Measurements from ENCODE around the gene MORF4L1.
"Not testable (repeated sequence)": the region's sequence is repeated elsewhere in the genome, so short reads cannot be mapped to it uniquely, and the experiment has no call there.

Gene MORF4L1

DNA sequence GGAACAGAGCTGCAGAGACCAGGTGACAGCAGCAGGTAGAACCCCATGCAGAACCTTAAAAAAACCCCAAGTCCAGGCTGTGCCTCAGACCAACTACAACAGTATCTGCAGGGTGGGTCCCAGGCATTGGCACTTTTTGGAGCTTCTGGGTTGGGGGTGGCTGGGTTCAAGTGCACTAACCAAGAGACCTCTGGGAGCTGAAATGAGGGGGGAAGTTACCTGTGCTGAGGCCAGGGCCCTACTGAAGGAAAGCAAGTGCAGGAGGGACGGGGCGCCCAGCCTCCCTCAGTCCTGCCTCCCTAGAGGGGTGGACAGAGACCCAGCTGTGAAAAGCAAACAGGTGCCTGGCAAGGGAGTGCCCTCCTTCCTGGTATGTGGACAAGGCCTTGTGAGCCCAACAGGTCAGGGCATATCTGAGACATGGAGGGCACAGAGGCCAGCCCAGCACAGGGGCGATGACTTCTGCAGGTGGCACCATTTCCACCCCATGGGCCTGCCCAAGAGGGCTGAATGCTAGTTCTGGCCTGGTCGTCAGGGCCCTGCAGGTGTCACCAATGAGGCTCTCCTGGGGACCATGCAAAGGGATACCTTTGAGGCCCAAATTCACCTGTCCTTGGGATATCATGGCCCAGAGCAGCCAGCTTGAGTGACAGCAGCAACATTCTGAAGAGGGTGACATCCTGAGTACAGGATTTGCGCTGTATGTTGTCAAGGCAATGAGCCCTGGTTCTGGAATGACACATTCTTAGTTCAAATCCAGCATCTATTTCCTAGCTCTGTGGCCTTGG, 53.5 kb downstream of the MORF4L1 start:
- DNase-seq (ENCODE audit: low read depth, low spot score), result no peak

DNA sequence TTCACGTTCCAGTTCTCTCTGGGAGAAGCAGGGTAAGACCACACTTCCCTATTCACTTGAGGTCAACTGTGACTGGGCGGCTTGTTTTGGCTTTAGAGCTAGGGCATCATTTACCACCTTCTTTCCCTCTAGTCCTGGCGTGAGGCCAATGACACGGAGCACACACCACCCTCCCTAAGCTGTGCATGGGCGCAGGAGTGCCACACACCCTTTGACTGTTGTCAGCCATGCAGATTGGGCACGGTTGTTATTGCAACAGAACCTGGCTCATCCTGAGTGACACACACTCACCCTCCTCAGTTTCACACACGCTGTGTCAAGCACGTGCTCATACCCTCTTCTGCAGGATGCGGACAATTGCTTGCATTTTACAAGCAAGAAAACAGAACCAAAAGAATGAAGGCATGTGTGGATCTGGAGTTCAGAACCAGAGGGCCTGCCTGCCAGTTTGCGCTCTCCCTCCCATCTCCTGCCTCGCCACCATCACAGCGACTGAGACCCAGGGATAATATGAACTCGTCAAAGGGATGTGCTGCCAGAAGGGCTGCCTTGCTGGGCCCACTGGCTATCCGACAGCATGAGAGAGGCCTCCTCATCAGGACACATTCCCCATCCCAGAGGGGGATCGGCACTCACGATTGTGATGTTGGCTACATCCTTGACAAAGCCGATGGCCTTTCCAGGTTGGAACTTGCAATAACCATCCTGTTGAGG, 54.5 kb downstream of the MORF4L1 start:
- DNase-seq (ENCODE audit: low read depth, low spot score), result no peak

DNA sequence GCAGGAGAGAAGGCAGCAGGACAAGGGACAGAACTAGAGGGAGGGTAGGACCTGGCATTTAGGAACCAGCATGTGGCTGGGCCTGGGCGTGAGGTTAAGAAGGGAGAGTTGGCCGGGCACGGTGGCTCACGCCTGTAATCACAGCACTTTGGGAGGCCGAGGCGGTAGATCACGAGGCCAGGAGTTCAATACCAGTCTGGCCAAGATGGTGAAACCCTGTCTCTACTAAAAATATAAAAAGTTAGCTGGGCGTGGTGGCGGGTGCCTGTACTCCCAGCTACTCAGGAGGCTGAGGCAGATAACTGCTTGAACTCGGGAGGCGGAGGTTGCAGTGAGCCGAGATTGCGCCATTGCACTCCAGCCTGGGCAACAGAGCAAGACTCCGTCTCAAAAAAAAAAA, 55.5 kb downstream of the MORF4L1 start:
- DNase-seq (ENCODE audit: low read depth, low spot score), result not testable (repeated sequence)

DNA sequence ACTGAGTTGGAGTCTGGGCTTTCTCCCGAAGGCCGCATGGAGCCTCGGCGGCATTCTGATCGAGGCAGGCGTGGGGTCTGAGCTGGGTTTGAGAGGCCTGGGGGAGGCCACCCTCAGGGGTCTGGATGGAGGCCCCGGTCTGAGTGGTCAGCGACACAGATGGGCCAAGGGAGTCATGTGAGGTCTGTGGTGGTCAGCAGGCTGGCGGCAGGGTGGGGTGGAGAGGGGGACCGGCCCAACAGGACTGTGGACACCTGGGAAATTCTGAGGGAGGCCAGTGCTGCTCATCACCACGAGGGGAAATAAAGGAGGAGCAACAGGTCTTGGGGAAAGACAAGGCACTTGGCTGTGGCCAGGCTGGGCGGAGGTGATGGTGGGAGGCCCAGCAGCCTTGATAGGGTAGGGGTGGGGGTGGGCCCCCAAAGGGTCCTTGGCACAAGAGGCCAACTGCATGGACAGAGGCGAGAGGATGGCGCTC, 56.0 kb downstream of the MORF4L1 start:
- no peak for DNase-seq (ENCODE audit: low read depth, low spot score)

DNA sequence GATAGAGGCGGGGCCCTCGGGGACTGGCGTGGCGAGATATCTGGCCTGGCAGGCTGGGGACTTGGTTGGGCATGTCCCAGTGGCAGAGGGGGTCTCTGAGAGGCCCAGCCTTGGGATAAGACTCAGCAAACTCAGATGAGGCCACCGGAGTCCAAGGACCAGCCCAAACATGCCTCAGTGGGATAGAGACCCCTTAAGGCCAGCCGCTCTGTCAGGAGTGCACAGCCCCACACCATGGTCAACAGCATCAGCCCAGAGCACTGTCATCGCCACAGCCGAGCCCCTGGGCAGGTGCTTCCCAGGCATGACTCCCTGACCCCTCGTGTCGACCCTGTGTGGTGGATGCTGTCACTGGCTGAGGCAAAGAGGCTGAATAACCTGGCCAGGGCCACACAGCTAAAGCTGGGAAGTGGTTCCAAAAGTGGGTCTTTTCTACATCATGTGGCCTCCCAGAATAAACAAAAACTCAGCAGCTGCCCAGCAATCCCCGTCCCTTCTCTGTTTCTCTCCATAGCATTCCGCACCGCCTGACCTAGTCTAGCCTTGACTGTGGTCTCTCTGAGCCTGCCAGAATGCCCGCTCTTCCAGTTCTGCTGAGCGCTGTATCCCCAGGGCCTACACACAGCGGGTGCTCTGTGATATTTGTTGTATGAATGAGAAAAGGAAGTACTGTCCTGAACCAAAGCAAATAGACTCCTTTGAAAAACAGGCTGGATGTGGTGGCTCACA, 57.0 kb downstream of the MORF4L1 start:
- no peak for DNase-seq (ENCODE audit: low read depth, low spot score)

DNA sequence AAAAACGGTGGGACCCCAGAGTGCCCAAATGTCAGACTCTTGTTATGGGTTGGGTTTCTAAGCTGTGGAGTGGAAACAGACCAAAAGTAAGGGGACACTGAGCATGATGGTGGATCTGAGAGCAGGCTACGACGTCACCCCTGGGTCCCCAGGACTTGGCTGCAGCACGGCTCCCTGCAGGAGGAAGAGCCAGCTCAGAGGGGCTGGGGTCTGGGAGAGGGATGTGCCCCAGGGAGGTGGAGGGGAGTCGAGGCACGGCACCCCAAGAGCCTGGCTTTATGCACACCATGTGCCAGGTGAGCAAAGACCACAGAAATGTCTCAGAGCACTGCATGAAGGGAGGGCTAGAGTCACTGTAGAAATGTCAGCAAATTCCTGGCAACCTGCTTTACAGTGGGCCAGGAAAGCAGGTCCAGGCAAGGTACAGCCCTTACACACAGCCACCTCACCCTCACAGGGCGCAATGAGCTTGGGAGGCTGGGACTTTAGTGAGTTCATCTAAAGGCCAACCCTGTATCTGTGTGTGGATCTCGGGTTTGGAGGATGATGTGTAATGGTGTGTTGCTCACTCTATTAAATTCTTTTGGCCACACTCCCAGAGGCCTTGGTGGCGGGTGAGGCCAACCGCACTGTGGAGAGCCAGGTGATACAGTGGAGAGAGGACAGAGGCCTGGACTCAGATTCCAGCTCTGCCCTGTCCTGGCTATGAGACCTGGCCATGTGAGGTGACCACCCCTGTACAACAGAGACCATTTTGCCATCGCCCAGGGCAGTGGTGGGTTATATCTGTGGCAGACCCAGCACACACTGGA, 58.1 kb downstream of the MORF4L1 start:
- no peak for DNase-seq (ENCODE audit: low read depth, low spot score)

DNA sequence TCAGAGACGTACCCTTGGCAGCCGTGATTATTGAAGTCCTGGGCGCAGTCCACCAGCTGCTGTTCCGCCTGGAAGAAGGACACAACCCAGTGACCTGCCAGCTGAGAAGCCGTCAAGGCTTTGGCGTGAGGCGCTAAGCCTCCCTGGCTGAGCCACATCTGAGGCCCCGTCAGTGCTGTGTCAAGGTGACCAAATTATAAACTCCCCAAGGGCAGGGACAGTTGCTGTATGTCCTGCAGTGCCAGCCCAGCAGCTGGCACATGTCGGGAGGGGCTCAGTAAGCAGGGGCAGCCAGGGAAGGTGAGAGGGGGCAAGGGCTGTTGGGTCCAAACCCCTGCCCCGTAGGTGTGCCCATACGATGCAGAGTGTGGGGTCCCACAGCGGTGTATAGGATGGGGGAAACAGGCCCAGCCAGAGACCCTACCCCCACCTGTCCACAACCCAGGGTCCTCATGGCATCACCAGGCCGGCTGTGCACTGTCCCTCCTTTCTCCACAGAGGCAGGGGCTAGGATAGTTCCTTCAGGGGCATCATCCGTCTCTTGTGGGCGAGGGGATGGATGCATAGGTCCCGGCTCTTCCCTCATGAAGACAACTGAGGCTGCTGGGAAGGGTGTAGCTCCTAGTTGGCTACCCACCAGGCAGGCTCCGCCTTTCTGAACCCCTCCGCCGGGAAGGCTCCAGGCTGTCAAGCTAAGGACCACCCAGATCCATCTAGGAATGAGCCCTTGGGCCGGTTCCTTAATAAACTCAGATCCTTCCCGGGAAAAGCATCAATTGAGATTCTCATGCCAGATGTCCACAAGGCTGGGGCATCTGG, 59.0 kb downstream of the MORF4L1 start:
- no peak for DNase-seq (ENCODE audit: low read depth, low spot score)

DNA sequence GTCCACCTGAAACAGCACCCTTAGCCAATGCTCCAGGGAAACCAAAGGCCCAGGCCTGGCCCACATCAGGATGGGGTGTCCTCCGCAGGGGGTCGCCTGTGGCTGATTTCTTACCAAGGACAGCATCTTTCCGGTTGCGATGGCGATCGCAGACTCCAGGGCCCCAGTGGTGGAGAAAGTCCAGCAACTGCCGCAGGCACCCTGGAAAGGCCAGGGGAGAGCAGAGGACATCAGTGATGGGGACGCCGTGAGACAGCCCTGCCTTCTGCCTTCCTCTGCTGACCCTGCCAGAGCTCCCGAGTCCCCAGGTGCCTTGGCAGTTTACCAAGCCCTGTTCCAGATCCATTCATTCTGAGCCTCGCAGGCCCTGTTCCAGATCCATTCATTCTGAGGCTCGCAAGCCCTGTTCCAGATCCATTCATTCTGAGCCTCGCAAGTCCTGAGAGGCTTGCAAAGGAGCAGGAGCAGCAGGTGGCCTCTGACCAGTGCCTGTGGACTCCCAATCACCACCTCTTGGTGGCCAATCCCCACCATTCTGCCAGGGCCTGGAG, 59.6 kb downstream of the MORF4L1 start:
- DNase-seq (ENCODE audit: low read depth, low spot score), result no peak

DNA sequence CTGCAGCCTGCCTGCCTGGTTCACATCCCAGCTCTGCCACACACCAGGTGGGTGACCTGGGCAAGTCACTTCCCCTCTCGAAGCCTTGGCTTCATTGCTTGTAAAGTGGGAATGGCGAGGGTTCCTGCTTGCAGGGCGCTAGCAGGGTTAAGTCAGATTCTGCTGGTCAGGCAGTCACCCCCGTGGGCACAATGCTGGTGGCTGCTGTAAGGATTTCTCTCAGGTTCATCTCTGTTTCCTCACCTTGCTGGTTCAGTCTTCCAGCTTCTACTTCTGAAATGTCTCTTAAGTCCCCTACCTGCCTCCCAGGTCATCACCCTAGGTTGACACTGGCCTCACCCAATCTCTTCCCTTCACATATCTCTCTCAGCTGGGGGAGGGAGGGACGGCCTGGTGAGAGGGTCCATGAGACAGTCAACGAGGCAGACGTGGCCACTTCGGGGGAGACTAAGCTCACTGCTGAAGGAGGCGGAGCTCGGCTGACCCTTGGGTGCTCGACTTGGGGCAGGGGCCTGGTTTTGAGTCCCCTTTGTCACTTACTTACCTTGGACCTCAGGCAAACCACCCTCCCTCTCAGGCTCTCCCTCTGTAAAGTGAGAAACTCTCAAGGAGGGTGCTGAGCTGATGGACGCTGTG, 60.6 kb downstream of the MORF4L1 start:
- DNase-seq (ENCODE audit: low read depth, low spot score), result no peak

DNA sequence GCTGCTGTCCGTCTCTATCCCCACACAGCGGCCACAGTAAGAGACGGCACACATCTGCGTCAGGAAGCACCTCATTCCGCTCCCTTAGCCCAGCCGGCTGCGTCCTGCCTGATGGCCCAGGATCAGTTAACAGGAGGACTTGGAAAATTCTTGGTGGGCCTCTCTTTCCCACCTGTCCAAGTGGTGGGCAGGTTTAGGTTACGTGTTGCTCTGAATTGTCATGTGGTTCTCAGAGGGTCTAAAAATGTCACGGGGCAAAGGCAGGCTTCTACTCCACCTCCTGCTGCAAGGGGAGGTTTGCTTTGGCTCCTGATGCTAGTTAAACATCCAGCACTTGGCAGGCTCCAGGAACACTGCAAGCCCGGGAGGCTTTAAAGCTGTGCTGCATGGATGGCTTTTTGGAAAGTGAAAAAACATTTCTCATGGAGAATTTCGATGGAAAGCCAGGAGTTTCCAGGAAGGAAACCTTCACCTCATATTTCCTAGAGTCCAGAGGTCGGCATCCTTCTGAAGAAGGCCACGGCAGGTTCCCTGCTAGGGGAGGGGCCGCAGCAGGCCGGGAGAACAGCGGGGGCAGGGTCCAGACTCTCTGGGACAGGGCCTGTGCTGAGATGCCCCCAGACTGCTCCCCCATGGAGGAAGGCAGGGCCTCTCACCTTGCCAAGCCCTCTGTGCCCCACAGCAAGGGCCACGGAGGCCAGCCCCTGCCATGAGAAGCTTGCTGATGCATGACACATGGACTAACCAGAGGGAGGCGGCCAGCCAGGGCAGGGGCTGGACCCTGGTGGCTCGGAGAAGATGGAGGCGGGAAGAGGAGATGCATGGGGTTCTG, 61.3 kb downstream of the MORF4L1 start:
- no peak for DNase-seq (ENCODE audit: low read depth, low spot score)

DNA sequence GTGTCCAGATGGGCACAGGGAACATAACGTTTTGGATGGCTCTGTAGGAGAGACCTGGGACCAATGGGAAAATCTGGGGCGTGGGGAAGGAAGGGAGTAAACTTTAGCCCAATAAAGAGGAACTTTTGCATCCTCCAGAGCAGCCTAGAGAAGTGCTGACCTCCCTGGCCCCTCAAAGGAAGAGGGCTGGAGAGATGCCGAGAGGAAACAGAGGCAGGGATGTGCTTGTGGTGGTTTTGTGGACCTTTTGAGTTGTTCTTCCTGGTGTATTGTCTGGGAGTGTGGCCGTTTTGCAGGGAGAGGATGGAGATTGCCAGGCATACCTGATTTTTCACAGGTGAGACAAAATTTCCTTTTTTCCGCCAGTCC, 61.9 kb downstream of the MORF4L1 start:
- DNase-seq (ENCODE audit: low read depth, low spot score), result no peak

DNA sequence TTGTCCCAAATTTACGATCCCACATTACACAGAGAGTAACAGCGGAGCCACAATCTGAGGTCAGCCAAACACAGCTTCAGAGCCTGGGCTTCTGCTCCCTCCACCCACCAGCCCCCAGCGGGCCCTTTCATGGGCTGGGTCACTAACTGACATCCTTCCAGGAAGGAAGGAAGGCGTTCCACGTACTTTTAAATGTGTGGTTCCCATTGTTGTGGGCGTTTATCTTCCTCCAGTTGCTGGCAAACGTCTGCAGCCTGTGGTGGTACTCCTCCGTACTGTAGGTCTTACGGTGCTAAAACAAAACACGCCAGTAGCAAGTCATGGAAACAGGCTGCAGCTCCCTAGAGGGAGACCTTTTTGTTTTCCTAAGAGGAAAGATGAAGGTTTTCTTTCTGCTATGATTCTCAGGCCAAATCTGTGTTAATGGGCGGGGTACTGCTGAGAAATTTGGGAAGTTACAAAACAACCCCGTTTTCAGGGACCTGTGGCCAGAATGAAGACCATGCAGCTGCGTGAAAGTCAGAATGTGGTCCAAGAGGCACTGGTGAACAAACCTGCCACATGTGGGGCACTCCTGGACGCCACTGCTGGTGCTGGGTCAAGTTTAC, 64.5 kb downstream of the MORF4L1 start:
- DNase-seq (ENCODE audit: low read depth, low spot score), result no peak

DNA sequence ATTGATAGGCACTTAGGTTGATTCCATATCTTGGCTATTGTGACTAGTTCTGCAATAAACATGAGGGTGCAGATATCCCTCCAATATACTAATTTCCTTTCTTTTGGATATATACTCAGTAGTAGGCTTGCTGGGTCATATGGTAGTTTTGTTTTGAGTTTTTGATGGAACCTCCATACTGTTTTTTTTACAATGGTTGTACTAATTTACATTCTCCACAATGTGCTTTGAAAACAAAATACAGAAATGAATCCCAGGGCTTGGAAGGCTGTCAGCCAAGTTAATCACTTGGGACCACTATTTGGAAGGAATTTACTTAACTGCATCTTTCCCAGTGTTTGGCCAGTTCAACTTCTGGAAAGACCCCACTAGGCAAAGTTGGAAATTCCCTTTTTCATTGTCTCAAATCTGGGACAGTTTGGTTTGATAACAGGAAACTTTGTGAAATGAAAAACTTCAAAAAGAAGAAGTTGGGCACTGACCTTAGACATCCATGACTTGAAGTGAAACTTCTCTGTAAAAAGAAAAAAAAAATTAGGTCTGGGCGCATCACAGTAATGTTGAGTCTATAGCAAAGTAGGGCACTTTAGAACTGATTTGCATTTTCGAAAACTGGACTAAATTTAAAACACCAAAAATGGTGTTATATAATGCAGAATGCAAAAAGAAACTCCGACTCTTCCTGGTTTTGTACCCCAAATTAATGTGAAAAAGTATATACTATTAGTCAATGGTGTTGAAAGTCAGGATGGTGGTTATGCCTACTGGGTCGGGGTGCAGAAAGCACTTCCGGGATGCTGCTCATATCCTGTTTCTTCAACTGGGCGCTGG, 66.2 kb downstream of the MORF4L1 start:
- no peak for DNase-seq (ENCODE audit: low read depth, low spot score)

DNA sequence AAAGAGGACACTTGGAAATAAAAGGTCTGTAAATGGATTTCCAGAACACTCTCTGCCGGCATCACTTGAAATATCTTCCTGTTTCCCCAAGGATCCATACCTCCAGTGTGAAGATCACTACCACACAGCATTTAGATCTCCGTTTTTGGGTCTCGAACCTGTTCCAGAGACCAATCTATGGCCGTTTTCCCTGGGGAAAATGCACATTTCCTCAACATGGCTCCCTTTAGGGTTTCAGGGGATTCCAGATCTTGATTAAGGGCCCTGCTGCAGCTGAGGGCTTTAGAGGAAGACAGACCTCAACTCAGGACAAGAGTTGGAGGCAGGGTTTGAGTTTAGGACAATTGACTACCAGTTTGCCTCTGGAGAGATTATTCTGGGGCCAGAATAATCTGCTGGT, 70.1 kb downstream of the MORF4L1 start:
- DNase-seq (ENCODE audit: low read depth, low spot score), result no peak

DNA sequence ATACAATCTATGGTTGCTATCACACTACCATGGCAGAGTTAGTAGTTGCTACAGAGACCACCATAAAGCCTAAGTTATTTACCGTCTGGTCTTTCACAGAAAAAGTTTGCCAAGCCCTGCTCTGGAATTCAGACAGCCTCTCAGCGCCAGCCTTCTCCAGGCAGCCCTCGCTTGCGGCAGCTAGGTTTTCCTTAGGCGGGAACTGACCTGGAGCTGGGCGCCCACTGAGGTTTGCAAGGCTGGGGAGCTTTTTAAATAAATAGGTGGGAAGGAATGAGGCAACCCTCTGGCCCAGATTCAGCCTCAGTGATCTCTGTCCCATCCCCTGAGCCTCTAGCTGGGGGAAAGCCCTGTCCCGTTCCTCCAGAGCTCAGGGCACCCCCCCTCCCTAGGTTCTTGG, 71.0 kb downstream of the MORF4L1 start:
- no peak for DNase-seq (ENCODE audit: low read depth, low spot score)

DNA sequence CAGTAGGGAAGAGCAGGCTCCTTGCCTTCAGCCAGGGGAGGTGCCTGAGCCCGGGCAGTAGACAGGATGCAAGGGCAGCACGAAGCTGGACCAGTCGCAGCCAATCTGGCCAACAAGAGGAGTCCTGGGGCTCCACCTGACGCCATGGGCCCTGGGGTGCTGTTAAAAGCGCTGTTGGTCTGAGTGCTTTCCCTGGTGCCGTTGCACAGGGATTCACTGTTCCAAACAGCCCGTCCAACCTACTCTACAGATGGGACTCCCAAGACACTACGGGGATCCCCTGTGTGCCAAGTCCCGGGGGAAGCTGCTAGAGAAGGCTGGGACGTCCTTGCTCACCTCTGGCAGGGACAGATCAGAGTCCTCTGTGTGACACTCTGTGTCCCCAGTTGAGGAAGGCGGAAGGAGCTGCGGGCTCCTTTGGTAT, 71.5 kb downstream of the MORF4L1 start:
- no peak for DNase-seq (ENCODE audit: low read depth, low spot score)

DNA sequence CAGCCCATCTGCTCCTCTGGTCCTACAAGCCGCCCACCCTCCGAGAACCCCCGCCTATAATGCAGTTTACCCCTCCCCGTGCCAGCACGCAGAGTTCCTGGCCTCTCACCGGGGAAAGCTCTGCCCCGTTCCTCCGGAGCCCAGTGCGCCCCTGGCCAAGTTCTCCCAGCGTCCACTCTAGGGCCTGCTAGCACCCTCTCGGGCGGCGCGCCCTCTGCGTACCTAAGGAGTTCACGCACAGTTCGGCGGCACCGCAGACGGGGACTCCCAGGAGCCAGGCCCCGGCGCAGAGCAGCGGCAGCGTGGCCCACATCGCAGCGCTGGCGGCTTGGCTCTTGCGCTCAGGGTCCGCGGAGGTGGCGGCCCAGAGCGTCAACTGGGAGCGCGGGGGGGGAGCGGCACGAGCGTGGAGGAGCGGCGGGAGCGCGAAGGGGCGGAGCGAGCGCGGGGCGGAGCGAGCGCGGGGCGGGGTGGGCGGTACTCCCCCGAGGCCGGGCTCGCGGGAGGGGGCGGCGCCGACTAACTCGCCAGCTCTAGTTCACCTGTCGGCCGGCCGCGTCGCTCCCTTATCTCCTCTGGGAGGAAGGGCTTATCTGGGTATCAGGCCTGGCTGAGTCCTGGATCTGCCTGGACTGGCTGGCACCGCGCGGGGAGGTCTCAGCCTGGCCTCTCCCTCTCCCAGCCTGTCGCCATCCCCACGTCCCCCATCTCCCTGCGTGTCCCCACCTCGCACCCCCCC, 72.1 kb downstream of the MORF4L1 start, which contains the start of gene CTSH:
Gene CTSH (minus strand): TSS at position 378 of the 739 bp plus-strand sequence. CDS start 65 bp downstream, at position 313.
- DNase-seq (ENCODE audit: low read depth, low spot score), result no peak

All from iPS DF 19.7 (cell line).